ENCODE data around the gene ZCCHC2. TPM values are rescaled to one million over a fixed set of nuclear protein-coding genes. Genes with fewer than 3 reads are reported as not detected.

Gene ZCCHC2
- total RNA-seq, 1 experiment from 2014 or later, result 9.8 TPM

GRCh38 chr18:62537042-62537894, 14.4 kb downstream of the ZCCHC2 start:
- no peak for DNase-seq (ENCODE audit: extremely low read depth, low read depth)

- no peak for DNase-seq (ENCODE audit: extremely low read depth, low read depth)
Observed at GRCh38 chr18:62537946-62538345, 15.1 kb downstream of the ZCCHC2 start.

- no peak for DNase-seq (ENCODE audit: extremely low read depth, low read depth)
Observed at GRCh38 chr18:62538881-62539280, 16.1 kb downstream of the ZCCHC2 start.

GRCh38 chr18:62539284-62540165, 16.7 kb downstream of the ZCCHC2 start:
- no peak for DNase-seq (ENCODE audit: extremely low read depth, low read depth)

- DNase-seq (ENCODE audit: extremely low read depth, low read depth), result no peak
Observed at GRCh38 chr18:62543021-62543420, 20.2 kb downstream of the ZCCHC2 start.

- DNase-seq (ENCODE audit: extremely low read depth, low read depth), result no peak
Observed at GRCh38 chr18:62545098-62545497, 22.3 kb downstream of the ZCCHC2 start.

- no peak for DNase-seq (ENCODE audit: extremely low read depth, low read depth)
Observed at GRCh38 chr18:62549755-62550154, 26.9 kb downstream of the ZCCHC2 start.

GRCh38 chr18:62550746-62551145, 27.9 kb downstream of the ZCCHC2 start:
- DNase-seq (ENCODE audit: extremely low read depth, low read depth), result no peak

GRCh38 chr18:62551972-62552513, 29.2 kb downstream of the ZCCHC2 start:
- DNase-seq (ENCODE audit: extremely low read depth, low read depth), result no peak

- DNase-seq (ENCODE audit: extremely low read depth, low read depth), result no peak
Observed at GRCh38 chr18:62554061-62554815, 31.4 kb downstream of the ZCCHC2 start.

GRCh38 chr18:62555135-62555534, 32.3 kb downstream of the ZCCHC2 start:
- DNase-seq (ENCODE audit: extremely low read depth, low read depth), result no peak

- no peak for DNase-seq (ENCODE audit: extremely low read depth, low read depth)
Observed at GRCh38 chr18:62556397-62556796, 33.6 kb downstream of the ZCCHC2 start.

GRCh38 chr18:62558015-62558663, 35.3 kb downstream of the ZCCHC2 start:
- DNase-seq (ENCODE audit: extremely low read depth, low read depth), result no peak

- no peak for DNase-seq (ENCODE audit: extremely low read depth, low read depth)
Observed at GRCh38 chr18:62564044-62564443, 41.2 kb downstream of the ZCCHC2 start.

- no peak for DNase-seq (ENCODE audit: extremely low read depth, low read depth)
Observed at GRCh38 chr18:62566199-62566598, 43.4 kb downstream of the ZCCHC2 start.

GRCh38 chr18:62566818-62567217, 44.0 kb downstream of the ZCCHC2 start:
- no peak for DNase-seq (ENCODE audit: extremely low read depth, low read depth)

- no peak for DNase-seq (ENCODE audit: extremely low read depth, low read depth)
Observed at GRCh38 chr18:62569081-62569655, 46.3 kb downstream of the ZCCHC2 start.

- no peak for DNase-seq (ENCODE audit: extremely low read depth, low read depth)
Observed at GRCh38 chr18:62571037-62571436, 48.2 kb downstream of the ZCCHC2 start.

GRCh38 chr18:62571648-62572047, 48.8 kb downstream of the ZCCHC2 start:
- no peak for DNase-seq (ENCODE audit: extremely low read depth, low read depth)

GRCh38 chr18:62572456-62572855, 49.6 kb downstream of the ZCCHC2 start:
- no peak for DNase-seq (ENCODE audit: extremely low read depth, low read depth)
